GM23338 (cell line): ENCODE measurements around the gene SELPLG. TPM values are rescaled to one million over a fixed set of nuclear protein-coding genes. Genes with fewer than 3 reads are reported as not detected.

ENCODE experiments used
- ATAC-seq: fragments of 200-7000 bp; cut with Tn5 transposase; 3 replicates; pipeline ENCODE4 v1.9.1; 2020
- DNase-seq: peaks from one replicate; pipeline ENCODE4 v3.0.0-alpha.2; 2015; ENCODE audit warnings: low spot score
- H2AFZ ChIP-seq: fragments of 200-600 bp; sonication (generic); 2 replicates; pipeline ENCODE4 v1.8.0; 2016; ENCODE audit warnings: antibody characterized with exemption, mild to moderate bottlenecking, moderate library complexity
- H3F3A ChIP-seq: fragments of 200-600 bp; sonication (generic); replicated peaks from 2 replicates; pipeline ENCODE4 v1.8.0; 2017; ENCODE audit warnings: antibody characterized with exemption, mixed run types, low read depth
- H3K27ac ChIP-seq: fragments of 200-600 bp; sonication (generic); 2 replicates; pipeline ENCODE4 v1.6.1; 2016; ENCODE audit warnings: low read depth
- H3K27me3 ChIP-seq: fragments of 200-600 bp; sonication (generic); 2 replicates; pipeline ENCODE4 v1.8.0; 2016; ENCODE audit warnings: mild to moderate bottlenecking, mixed run types, moderate library complexity; ENCODE audit not compliant: insufficient read depth
- H3K36me3 ChIP-seq: fragments of 200-600 bp; sonication (generic); 2 replicates; pipeline ENCODE4 v1.8.0; 2016; ENCODE audit warnings: mild to moderate bottlenecking; ENCODE audit not compliant: insufficient read depth
- H3K4me1 ChIP-seq: fragments of 200-600 bp; sonication (generic); 2 replicates; pipeline ENCODE4 v1.8.0; 2016; ENCODE audit warnings: mild to moderate bottlenecking, moderate library complexity; ENCODE audit not compliant: insufficient read depth
- H3K4me2 ChIP-seq: fragments of 200-600 bp; sonication (generic); 2 replicates; pipeline ENCODE4 v1.7.1; 2017; ENCODE audit warnings: mixed run types
- H3K4me3 ChIP-seq: fragments of 200-600 bp; sonication (generic); 2 replicates; pipeline ENCODE4 v1.6.1; 2016; ENCODE audit warnings: mixed run types
- H3K79me2 ChIP-seq: fragments of 200-600 bp; sonication (generic); replicated peaks from 2 replicates; pipeline ENCODE4 v1.8.0; 2017; ENCODE audit warnings: mild to moderate bottlenecking; ENCODE audit not compliant: insufficient read depth
- H3K9me2 ChIP-seq: fragments of 200-600 bp; sonication (generic); 2 replicates; pipeline ENCODE4 v1.8.0; 2017; ENCODE audit not compliant: insufficient read depth
- H4K20me1 ChIP-seq: fragments of 200-600 bp; sonication (generic); replicated peaks from 2 replicates; pipeline ENCODE4 v1.8.0; 2017; ENCODE audit warnings: mild to moderate bottlenecking; ENCODE audit not compliant: insufficient read depth
- H3K27ac Mint-ChIP-seq: 2 replicates; pipeline ENCODE4 v1.8.0; 2020; ENCODE audit warnings: inconsistent platforms, mild to moderate bottlenecking, moderate library complexity, mixed read lengths
- H3K27me3 Mint-ChIP-seq: 3 replicates; pipeline ENCODE4 v1.8.0; 2022; ENCODE audit warnings: low read depth, mild to moderate bottlenecking, moderate library complexity, mixed read lengths, inconsistent platforms; ENCODE audit not compliant: insufficient read depth, poor library complexity
- H3K36me3 Mint-ChIP-seq: 3 replicates; pipeline ENCODE4 v1.8.0; 2021; ENCODE audit warnings: low read depth, mild to moderate bottlenecking, inconsistent platforms, moderate library complexity, mixed read lengths
- H3K4me1 Mint-ChIP-seq: 3 replicates; pipeline ENCODE4 v1.8.0; 2020; ENCODE audit warnings: mild to moderate bottlenecking, inconsistent platforms, mixed read lengths
- H3K4me3 Mint-ChIP-seq: 3 replicates; pipeline ENCODE4 v1.8.0; 2021; ENCODE audit warnings: moderate library complexity, mild to moderate bottlenecking, inconsistent platforms, mixed read lengths
- H3K9me3 Mint-ChIP-seq: 3 replicates; pipeline ENCODE4 v1.8.0; 2020; ENCODE audit warnings: moderate library complexity, mild to moderate bottlenecking, inconsistent platforms, mixed read lengths
- CREB1 ChIP-seq: fragments of 250-450 bp; sonication (Bioruptor Pico); IDR thresholded peaks from 2 replicates; pipeline ENCODE4 v1.5.0; 2020; ENCODE audit warnings: low read depth, mild to moderate bottlenecking, moderate library complexity
- EZH2phosphoT487 ChIP-seq: fragments of 200-600 bp; sonication (generic); IDR thresholded peaks from one replicate; pipeline ENCODE4 v1.8.1; 2018; ENCODE audit warnings: antibody characterized with exemption; ENCODE audit not compliant: unreplicated experiment
- NANOG ChIP-seq: IDR thresholded peaks from 2 replicates; pipeline ENCODE4 v1.6.1; 2016; ENCODE audit warnings: antibody characterized with exemption, borderline replicate concordance
- POLR2AphosphoS5 ChIP-seq: IDR thresholded peaks from 2 replicates; pipeline ENCODE4 v1.6.1; 2016; ENCODE audit warnings: antibody characterized with exemption, low read depth
- STAT1 ChIP-seq: IDR thresholded peaks from one replicate; pipeline ENCODE4 v1.6.1; 2016; ENCODE audit warnings: antibody characterized with exemption; ENCODE audit not compliant: unreplicated experiment
- polyA plus RNA-seq: library from polyadenylated mRNA; unstranded; fragments of >200 nt; fragmentation: Nextera tagmentation; extraction: Ambion mirVana; gene quantifications from 2 replicates; pipeline ENCODE4 v1.2.1, GENCODE V29; 2016
- total RNA-seq: library from RNA; depleted of rRNA; stranded (reverse); fragments of >200 nt; shearing (Covaris generic); gene quantifications from 2 replicates; pipeline ENCODE4 v1.2.3, GENCODE V29; 2014
- TF ChIP-seq, protein P1 (sequence below): IDR thresholded peaks from one replicate; pipeline ENCODE4 v1.6.1; 2018; ENCODE audit warnings: antibody characterized with exemption; ENCODE audit not compliant: unreplicated experiment
- TF ChIP-seq, protein P2 (sequence below), 2 experiments: fragments of 200-600 bp in 1 of 2; sonication (generic) in 1 of 2; conservative IDR thresholded peaks; 2 replicates each; pipeline versions ENCODE4 v1.5.1 to v1.6.1; 2016 to 2017; ENCODE audit warnings: antibody characterized with exemption in 2 of 2, low read depth in 2 of 2, mild to moderate bottlenecking in 2 of 2, moderate library complexity in 1 of 2
- TF ChIP-seq, protein P3 (sequence below): fragments of 250-450 bp; sonication (Bioruptor Pico); IDR thresholded peaks from 2 replicates; pipeline ENCODE4 v1.5.0; 2020; ENCODE audit warnings: mild to moderate bottlenecking, moderate library complexity

The SELPLG gene
- total and polyA plus RNA-seq, 2 experiments from 2014 or later = 0.16 to 0.56 TPM

DNA sequence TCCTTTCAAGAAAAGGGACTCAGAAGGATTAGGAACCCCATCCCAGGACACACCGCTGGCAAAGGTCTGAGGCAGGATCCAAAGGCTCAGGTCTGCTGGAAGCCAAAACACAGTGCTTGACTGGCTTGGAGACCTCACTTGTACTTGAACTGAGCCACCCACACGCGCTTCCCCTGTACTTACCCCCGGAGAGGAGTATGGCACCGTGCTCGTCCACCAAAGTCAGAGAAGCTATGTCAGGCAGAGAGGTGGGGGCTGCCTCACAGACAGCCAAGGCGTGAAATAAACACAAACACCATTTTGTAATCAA lies 11.1 kb upstream of the SELPLG start (continued):
- TF ChIP-seq, protein P1, sequence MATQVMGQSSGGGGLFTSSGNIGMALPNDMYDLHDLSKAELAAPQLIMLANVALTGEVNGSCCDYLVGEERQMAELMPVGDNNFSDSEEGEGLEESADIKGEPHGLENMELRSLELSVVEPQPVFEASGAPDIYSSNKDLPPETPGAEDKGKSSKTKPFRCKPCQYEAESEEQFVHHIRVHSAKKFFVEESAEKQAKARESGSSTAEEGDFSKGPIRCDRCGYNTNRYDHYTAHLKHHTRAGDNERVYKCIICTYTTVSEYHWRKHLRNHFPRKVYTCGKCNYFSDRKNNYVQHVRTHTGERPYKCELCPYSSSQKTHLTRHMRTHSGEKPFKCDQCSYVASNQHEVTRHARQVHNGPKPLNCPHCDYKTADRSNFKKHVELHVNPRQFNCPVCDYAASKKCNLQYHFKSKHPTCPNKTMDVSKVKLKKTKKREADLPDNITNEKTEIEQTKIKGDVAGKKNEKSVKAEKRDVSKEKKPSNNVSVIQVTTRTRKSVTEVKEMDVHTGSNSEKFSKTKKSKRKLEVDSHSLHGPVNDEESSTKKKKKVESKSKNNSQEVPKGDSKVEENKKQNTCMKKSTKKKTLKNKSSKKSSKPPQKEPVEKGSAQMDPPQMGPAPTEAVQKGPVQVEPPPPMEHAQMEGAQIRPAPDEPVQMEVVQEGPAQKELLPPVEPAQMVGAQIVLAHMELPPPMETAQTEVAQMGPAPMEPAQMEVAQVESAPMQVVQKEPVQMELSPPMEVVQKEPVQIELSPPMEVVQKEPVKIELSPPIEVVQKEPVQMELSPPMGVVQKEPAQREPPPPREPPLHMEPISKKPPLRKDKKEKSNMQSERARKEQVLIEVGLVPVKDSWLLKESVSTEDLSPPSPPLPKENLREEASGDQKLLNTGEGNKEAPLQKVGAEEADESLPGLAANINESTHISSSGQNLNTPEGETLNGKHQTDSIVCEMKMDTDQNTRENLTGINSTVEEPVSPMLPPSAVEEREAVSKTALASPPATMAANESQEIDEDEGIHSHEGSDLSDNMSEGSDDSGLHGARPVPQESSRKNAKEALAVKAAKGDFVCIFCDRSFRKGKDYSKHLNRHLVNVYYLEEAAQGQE = no peak

DNA sequence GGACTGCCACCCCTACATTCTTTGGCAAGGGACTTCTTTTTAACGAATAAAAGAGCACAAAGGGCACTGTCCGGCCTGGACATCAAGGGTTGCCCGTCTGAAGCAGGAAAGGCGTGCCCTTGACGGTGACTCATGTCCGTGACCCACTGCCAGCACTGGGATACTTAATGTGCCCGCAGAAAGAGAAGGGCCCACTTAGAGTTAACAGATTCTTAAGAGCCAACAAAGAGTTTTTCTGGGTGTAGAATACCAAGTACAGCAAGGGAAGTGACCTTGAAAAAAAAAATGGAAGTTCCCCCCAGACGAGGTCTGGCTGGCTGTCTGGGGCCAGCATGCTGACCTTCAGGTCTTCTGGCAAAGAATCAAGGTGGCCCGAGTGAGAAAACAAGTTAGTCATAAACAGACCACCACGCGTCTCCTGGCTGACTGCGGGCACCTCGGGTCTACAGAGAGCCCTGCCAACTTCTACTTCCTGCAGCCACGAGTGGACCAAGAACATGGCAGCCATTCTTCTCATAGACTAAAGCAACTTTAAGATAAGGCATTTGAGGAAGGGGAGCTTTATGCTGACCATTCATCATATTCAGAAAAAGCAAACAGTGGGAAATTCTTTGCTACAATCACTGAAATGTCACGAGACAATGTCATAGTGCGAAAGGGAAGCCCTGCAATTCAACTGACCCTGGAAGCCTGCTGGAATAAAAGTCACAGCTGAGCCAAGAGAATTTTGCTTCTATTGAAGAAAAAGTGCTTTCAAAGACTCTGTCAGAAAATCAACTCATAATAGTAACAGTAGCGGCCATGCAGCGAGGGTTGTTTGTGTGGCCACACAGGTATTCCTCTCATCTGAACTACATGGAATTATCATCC lies 10.5 kb upstream of the SELPLG start:
- H3K79me2 ChIP-seq = no peaks in the 10 kb centered on the region
- Mint-ChIP-seq H3K27ac (no peak overlapping the region), H3K27me3 (peaks cover 4% of the 10 kb centered on the region), H3K36me3 (peaks cover 21% of the 10 kb centered on the region), H3K9me3 (no peaks in the 10 kb centered on the region), H3K4me3 (no peak overlapping the region), H3K4me1 (peaks cover 20% of the 10 kb centered on the region)
- H3K27ac ChIP-seq = no peak overlapping the region
- H3F3A ChIP-seq = 0 out of 2 replicates have a peak, but pooled peaks cover 5% of the 10 kb centered on the region
- ATAC-seq = no peak
- H4K20me1 ChIP-seq = no peaks in the 10 kb centered on the region
- H3K4me3 ChIP-seq = no peak overlapping the region
- DNase-seq = no peak
- 0 out of 2 replicates have a peak, but pooled peaks cover 5% of the 10 kb centered on the region for H3K36me3 ChIP-seq
- peaks cover 4% of the 10 kb centered on the region; the same call in 1 of the 2 replicates for H3K4me1 ChIP-seq
- H3K4me2 ChIP-seq = no peak overlapping the region
- H2AFZ ChIP-seq = no peak overlapping the region
- no peaks in the 10 kb centered on the region for H3K27me3 ChIP-seq
- peaks cover 4% of the 10 kb centered on the region; the same call in 1 of the 2 replicates for H3K9me2 ChIP-seq
- TF ChIP-seq POLR2AphosphoS5 = no peak
- TF ChIP-seq NANOG = no peak
- TF ChIP-seq, protein P2, sequence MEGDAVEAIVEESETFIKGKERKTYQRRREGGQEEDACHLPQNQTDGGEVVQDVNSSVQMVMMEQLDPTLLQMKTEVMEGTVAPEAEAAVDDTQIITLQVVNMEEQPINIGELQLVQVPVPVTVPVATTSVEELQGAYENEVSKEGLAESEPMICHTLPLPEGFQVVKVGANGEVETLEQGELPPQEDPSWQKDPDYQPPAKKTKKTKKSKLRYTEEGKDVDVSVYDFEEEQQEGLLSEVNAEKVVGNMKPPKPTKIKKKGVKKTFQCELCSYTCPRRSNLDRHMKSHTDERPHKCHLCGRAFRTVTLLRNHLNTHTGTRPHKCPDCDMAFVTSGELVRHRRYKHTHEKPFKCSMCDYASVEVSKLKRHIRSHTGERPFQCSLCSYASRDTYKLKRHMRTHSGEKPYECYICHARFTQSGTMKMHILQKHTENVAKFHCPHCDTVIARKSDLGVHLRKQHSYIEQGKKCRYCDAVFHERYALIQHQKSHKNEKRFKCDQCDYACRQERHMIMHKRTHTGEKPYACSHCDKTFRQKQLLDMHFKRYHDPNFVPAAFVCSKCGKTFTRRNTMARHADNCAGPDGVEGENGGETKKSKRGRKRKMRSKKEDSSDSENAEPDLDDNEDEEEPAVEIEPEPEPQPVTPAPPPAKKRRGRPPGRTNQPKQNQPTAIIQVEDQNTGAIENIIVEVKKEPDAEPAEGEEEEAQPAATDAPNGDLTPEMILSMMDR (conservative IDR thresholded peaks at IDR 0.05; ENCODE audit: low read depth in 2 of 2) = no peak
- TF ChIP-seq CREB1 (CRISPR knock-in tag) = no peak
- TF ChIP-seq, protein P3, sequence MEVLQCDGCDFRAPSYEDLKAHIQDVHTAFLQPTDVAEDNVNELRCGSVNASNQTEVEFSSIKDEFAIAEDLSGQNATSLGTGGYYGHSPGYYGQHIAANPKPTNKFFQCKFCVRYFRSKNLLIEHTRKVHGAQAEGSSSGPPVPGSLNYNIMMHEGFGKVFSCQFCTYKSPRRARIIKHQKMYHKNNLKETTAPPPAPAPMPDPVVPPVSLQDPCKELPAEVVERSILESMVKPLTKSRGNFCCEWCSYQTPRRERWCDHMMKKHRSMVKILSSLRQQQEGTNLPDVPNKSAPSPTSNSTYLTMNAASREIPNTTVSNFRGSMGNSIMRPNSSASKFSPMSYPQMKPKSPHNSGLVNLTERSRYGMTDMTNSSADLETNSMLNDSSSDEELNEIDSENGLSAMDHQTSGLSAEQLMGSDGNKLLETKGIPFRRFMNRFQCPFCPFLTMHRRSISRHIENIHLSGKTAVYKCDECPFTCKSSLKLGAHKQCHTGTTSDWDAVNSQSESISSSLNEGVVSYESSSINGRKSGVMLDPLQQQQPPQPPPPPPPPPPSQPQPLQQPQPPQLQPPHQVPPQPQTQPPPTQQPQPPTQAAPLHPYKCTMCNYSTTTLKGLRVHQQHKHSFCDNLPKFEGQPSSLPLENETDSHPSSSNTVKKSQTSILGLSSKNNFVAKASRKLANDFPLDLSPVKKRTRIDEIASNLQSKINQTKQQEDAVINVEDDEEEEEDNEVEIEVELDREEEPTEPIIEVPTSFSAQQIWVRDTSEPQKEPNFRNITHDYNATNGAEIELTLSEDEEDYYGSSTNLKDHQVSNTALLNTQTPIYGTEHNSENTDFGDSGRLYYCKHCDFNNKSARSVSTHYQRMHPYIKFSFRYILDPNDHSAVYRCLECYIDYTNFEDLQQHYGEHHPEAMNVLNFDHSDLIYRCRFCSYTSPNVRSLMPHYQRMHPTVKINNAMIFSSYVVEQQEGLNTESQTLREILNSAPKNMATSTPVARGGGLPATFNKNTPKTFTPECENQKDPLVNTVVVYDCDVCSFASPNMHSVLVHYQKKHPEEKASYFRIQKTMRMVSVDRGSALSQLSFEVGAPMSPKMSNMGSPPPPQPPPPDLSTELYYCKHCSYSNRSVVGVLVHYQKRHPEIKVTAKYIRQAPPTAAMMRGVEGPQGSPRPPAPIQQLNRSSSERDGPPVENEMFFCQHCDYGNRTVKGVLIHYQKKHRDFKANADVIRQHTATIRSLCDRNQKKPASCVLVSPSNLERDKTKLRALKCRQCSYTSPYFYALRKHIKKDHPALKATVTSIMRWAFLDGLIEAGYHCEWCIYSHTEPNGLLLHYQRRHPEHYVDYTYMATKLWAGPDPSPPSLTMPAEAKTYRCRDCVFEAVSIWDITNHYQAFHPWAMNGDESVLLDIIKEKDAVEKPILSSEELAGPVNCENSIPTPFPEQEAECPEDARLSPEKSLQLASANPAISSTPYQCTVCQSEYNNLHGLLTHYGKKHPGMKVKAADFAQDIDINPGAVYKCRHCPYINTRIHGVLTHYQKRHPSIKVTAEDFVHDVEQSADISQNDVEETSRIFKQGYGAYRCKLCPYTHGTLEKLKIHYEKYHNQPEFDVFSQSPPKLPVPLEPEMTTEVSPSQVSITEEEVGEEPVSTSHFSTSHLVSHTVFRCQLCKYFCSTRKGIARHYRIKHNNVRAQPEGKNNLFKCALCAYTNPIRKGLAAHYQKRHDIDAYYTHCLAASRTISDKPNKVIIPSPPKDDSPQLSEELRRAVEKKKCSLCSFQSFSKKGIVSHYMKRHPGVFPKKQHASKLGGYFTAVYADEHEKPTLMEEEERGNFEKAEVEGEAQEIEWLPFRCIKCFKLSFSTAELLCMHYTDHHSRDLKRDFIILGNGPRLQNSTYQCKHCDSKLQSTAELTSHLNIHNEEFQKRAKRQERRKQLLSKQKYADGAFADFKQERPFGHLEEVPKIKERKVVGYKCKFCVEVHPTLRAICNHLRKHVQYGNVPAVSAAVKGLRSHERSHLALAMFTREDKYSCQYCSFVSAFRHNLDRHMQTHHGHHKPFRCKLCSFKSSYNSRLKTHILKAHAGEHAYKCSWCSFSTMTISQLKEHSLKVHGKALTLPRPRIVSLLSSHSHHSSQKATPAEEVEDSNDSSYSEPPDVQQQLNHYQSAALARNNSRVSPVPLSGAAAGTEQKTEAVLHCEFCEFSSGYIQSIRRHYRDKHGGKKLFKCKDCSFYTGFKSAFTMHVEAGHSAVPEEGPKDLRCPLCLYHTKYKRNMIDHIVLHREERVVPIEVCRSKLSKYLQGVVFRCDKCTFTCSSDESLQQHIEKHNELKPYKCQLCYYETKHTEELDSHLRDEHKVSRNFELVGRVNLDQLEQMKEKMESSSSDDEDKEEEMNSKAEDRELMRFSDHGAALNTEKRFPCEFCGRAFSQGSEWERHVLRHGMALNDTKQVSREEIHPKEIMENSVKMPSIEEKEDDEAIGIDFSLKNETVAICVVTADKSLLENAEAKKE (CRISPR knock-in tag) = no peak
- TF ChIP-seq STAT1 = no peak
- TF ChIP-seq, protein P1 = no peak
- no peak for TF ChIP-seq EZH2phosphoT487
